ENCODE data around the gene CRIP3.

Gene CRIP3

DNA sequence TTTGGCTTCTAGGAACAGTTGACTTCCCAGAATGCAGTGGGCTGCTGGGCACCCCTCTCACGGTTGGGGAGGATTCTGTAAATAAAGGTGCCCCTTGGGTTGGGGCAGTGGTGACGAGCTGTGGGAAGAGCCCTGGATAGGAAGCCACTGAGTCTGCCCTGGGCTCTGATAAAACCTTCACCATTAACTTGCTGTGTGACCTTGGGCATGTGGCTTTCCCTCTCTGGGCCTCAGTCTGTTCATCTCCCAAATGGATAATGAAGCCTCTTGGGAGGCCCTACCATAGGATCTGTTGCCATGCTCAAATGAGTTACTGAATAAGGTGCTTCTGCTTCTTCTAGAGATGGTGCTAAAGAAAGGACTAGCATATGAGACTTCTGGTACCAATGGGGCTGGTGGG is 3.7 kb downstream of the CRIP3 start:
- Histone ChIP-seq H3K36me3 (ENCODE audit: control insufficient read depth in 2 of 2, insufficient read depth in 1 of 2, low read length in 2 of 2) (no peaks in the 10 kb centered on the region), H3K27ac (ENCODE audit: extremely low read depth, low read depth, low read length) (no peak overlapping the region), H3K4me1 (ENCODE audit: control insufficient read depth, insufficient read depth, low read length) (no peaks in the 10 kb centered on the region), H3K9me3 (ENCODE audit: control insufficient read depth, insufficient read depth, low read depth, low read length) (no peaks in the 10 kb centered on the region), H3K4me3 (ENCODE audit: low read depth, low read length) (no peak overlapping the region)
- ChIA-PET CTCF (interaction anchor here (0.7 to 1.0 kb wide), 2 partner anchors 21 to 29 kb away, joined by 3 read pairs; no protein-coding TSS in a partner anchor), POLR2A (no interaction called here)
- no peak for TF ChIP-seq ZNF416 (tag by site-specific recombination; IDR thresholded peaks at IDR 0.05)
- TF ChIP-seq, protein P1, sequence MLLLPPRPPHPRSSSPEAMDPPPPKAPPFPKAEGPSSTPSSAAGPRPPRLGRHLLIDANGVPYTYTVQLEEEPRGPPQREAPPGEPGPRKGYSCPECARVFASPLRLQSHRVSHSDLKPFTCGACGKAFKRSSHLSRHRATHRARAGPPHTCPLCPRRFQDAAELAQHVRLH (tag by site-specific recombination; IDR thresholded peaks at IDR 0.05): 0 out of 2 replicates have a peak, but pooled peaks have one; percentile 49
- TF ChIP-seq ZBTB48 (tag by site-specific recombination; IDR thresholded peaks at IDR 0.05): no peak
- no peak for TF ChIP-seq ZBTB8A (tag by site-specific recombination; IDR thresholded peaks at IDR 0.05)
- TF ChIP-seq, protein P2, sequence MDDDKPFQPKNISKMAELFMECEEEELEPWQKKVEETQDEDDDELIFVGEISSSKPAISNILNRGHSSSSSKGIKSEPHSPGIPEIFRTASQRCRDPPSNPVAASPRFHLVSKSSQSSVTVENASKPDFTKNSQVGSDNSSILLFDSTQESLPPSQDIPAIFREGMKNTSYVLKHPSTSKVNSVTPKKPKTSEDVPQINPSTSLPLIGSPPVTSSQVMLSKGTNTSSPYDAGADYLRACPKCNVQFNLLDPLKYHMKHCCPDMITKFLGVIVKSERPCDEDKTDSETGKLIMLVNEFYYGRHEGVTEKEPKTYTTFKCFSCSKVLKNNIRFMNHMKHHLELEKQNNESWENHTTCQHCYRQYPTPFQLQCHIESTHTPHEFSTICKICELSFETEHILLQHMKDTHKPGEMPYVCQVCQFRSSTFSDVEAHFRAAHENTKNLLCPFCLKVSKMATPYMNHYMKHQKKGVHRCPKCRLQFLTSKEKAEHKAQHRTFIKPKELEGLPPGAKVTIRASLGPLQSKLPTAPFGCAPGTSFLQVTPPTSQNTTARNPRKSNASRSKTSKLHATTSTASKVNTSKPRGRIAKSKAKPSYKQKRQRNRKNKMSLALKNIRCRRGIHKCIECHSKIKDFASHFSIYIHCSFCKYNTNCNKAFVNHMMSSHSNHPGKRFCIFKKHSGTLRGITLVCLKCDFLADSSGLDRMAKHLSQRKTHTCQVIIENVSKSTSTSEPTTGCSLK (tag by site-specific recombination; IDR thresholded peaks at IDR 0.05): no peak
- TF ChIP-seq ZNF837 (tag by site-specific recombination; IDR thresholded peaks at IDR 0.05): no peak
- TF ChIP-seq ZNF621 (tag by site-specific recombination; IDR thresholded peaks at IDR 0.05): no peak
- no peak for TF ChIP-seq ZBTB20 (tag by site-specific recombination; IDR thresholded peaks at IDR 0.05)
- peak; percentile 87 for TF ChIP-seq ZNF768 (tag by site-specific recombination; IDR thresholded peaks at IDR 0.05)

DNA sequence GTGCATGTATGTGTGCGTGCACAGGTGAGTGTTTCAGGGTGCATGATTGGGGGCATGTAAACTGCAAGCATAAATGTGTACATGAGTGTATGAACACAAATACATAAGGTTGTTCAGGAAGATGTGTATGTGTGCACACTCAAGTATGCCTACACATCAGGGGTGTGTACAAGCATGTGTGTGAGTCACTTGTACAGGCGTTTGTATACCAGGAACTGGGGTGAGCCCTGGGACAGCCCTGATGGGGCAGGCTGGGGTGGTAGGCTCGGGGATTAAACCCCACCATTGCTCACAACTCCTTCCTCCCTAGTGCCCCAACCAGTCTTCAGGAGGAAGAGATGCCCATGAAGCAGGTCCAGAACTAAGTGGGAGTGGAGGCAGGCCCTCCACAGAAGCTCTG is 4.3 kb downstream of the CRIP3 start:
- CTCF ChIA-PET: interaction anchor here (0.7 to 1.0 kb wide), 2 partner anchors 21 to 30 kb away, joined by 3 read pairs; no protein-coding TSS in a partner anchor
- H3K4me1 ChIP-seq (ENCODE audit: control insufficient read depth, insufficient read depth, low read length): no peaks in the 10 kb centered on the region
- H3K36me3 ChIP-seq (ENCODE audit: control insufficient read depth in 2 of 2, insufficient read depth in 1 of 2, low read length in 2 of 2): no peaks in the 10 kb centered on the region
- H3K4me3 ChIP-seq (ENCODE audit: low read depth, low read length): no peak overlapping the region
- POLR2A ChIA-PET: interaction anchor here (0.5 kb wide), 1 partner anchor 76 kb away, joined by 3 read pairs; no protein-coding TSS in a partner anchor
- no peak overlapping the region for H3K27ac ChIP-seq (ENCODE audit: extremely low read depth, low read depth, low read length)
- H3K9me3 ChIP-seq (ENCODE audit: control insufficient read depth, insufficient read depth, low read depth, low read length): no peaks in the 10 kb centered on the region
- no peak for TF ChIP-seq ZNF529 (tag by site-specific recombination; IDR thresholded peaks at IDR 0.05; ENCODE audit: insufficient replicate concordance)
- TF ChIP-seq EGR2 (tag by site-specific recombination; IDR thresholded peaks at IDR 0.05; ENCODE audit: low read depth): no peak
- TF ChIP-seq, protein P3, sequence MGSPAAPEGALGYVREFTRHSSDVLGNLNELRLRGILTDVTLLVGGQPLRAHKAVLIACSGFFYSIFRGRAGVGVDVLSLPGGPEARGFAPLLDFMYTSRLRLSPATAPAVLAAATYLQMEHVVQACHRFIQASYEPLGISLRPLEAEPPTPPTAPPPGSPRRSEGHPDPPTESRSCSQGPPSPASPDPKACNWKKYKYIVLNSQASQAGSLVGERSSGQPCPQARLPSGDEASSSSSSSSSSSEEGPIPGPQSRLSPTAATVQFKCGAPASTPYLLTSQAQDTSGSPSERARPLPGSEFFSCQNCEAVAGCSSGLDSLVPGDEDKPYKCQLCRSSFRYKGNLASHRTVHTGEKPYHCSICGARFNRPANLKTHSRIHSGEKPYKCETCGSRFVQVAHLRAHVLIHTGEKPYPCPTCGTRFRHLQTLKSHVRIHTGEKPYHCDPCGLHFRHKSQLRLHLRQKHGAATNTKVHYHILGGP (tag by site-specific recombination; IDR thresholded peaks at IDR 0.05): no peak
- no peak for TF ChIP-seq ZNF707 (tag by site-specific recombination; IDR thresholded peaks at IDR 0.05)
- no peak for TF ChIP-seq ZSCAN16 (tag by site-specific recombination; IDR thresholded peaks at IDR 0.05)
- no peak for TF ChIP-seq ZNF37A (tag by site-specific recombination; IDR thresholded peaks at IDR 0.05)
- TF ChIP-seq, protein P4, sequence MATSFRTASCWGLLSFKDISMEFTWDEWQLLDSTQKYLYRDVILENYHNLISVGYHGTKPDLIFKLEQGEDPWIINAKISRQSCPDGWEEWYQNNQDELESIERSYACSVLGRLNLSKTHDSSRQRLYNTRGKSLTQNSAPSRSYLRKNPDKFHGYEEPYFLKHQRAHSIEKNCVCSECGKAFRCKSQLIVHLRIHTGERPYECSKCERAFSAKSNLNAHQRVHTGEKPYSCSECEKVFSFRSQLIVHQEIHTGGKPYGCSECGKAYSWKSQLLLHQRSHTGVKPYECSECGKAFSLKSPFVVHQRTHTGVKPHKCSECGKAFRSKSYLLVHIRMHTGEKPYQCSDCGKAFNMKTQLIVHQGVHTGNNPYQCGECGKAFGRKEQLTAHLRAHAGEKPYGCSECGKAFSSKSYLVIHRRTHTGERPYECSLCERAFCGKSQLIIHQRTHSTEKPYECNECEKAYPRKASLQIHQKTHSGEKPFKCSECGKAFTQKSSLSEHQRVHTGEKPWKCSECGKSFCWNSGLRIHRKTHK (tag by site-specific recombination; IDR thresholded peaks at IDR 0.05): no peak
- no peak for TF ChIP-seq ZNF76 (tag by site-specific recombination; IDR thresholded peaks at IDR 0.05; ENCODE audit: borderline replicate concordance, low read depth)
- TF ChIP-seq TRIM28 (IDR thresholded peaks at IDR 0.05; ENCODE audit: borderline replicate concordance, low read length): no peak
- no peak for TF ChIP-seq ZNF544 (tag by site-specific recombination; IDR thresholded peaks at IDR 0.05)
- TF ChIP-seq ZNF660 (tag by site-specific recombination; IDR thresholded peaks at IDR 0.05): no peak
- TF ChIP-seq ZBTB1 (tag by site-specific recombination; IDR thresholded peaks at IDR 0.05): no peak
- TF ChIP-seq, protein P5, sequence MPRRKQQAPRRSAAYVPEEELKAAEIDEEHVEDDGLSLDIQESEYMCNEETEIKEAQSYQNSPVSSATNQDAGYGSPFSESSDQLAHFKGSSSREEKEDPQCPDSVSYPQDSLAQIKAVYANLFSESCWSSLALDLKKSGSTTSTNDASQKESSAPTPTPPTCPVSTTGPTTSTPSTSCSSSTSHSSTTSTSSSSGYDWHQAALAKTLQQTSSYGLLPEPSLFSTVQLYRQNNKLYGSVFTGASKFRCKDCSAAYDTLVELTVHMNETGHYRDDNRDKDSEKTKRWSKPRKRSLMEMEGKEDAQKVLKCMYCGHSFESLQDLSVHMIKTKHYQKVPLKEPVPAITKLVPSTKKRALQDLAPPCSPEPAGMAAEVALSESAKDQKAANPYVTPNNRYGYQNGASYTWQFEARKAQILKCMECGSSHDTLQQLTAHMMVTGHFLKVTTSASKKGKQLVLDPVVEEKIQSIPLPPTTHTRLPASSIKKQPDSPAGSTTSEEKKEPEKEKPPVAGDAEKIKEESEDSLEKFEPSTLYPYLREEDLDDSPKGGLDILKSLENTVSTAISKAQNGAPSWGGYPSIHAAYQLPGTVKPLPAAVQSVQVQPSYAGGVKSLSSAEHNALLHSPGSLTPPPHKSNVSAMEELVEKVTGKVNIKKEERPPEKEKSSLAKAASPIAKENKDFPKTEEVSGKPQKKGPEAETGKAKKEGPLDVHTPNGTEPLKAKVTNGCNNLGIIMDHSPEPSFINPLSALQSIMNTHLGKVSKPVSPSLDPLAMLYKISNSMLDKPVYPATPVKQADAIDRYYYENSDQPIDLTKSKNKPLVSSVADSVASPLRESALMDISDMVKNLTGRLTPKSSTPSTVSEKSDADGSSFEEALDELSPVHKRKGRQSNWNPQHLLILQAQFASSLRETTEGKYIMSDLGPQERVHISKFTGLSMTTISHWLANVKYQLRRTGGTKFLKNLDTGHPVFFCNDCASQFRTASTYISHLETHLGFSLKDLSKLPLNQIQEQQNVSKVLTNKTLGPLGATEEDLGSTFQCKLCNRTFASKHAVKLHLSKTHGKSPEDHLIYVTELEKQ (tag by site-specific recombination; IDR thresholded peaks at IDR 0.05; ENCODE audit: borderline replicate concordance): no peak
- no peak for TF ChIP-seq ZSCAN23 (tag by site-specific recombination; IDR thresholded peaks at IDR 0.05)
- TF ChIP-seq, protein P6, sequence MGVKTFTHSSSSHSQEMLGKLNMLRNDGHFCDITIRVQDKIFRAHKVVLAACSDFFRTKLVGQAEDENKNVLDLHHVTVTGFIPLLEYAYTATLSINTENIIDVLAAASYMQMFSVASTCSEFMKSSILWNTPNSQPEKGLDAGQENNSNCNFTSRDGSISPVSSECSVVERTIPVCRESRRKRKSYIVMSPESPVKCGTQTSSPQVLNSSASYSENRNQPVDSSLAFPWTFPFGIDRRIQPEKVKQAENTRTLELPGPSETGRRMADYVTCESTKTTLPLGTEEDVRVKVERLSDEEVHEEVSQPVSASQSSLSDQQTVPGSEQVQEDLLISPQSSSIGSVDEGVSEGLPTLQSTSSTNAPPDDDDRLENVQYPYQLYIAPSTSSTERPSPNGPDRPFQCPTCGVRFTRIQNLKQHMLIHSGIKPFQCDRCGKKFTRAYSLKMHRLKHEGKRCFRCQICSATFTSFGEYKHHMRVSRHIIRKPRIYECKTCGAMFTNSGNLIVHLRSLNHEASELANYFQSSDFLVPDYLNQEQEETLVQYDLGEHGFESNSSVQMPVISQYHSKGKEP (tag by site-specific recombination; IDR thresholded peaks at IDR 0.05): no peak
- TF ChIP-seq ZBTB17 (tag by site-specific recombination; IDR thresholded peaks at IDR 0.05): no peak
- no peak for TF ChIP-seq ZNF391 (tag by site-specific recombination; IDR thresholded peaks at IDR 0.05; ENCODE audit: borderline replicate concordance, low read depth)
